ENCODE measurements around the gene EHMT1. TPM values are rescaled to one million over a fixed set of nuclear protein-coding genes. Genes with fewer than 3 reads are reported as not detected.

Gene EHMT1
- total and polyA plus RNA-seq, 8 donors, result 29.9 to 51.1 (median 32.6) TPM

- FAIRE-seq, result no peak
- H3K9me3 ChIP-seq, result no peaks in the 10 kb centered on the region
- TF ChIP-seq, protein P1, sequence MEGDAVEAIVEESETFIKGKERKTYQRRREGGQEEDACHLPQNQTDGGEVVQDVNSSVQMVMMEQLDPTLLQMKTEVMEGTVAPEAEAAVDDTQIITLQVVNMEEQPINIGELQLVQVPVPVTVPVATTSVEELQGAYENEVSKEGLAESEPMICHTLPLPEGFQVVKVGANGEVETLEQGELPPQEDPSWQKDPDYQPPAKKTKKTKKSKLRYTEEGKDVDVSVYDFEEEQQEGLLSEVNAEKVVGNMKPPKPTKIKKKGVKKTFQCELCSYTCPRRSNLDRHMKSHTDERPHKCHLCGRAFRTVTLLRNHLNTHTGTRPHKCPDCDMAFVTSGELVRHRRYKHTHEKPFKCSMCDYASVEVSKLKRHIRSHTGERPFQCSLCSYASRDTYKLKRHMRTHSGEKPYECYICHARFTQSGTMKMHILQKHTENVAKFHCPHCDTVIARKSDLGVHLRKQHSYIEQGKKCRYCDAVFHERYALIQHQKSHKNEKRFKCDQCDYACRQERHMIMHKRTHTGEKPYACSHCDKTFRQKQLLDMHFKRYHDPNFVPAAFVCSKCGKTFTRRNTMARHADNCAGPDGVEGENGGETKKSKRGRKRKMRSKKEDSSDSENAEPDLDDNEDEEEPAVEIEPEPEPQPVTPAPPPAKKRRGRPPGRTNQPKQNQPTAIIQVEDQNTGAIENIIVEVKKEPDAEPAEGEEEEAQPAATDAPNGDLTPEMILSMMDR (IDR thresholded peaks at IDR 0.05), result no peak
- H3K27me3 ChIP-seq, result no peaks in the 10 kb centered on the region
- 84 to 99% methylated on average over 7 of the region's 7 CpGs for WGBS, 2 donors
- H3K36me3 ChIP-seq, result no peaks in the 10 kb centered on the region
- no peaks in the 10 kb centered on the region for H3K4me1 ChIP-seq
- H3K27ac ChIP-seq, result no peak overlapping the region
- DNase-seq, result no peak
- no peak overlapping the region for H3K4me3 ChIP-seq
- no peak for ATAC-seq
- intact Hi-C loops (cut with DNase I), result no loop called here
Observed at GRCh38 chr9:137702615-137703379, 84.0 kb downstream of the EHMT1 start.

- WGBS, 2 donors, result 90 to 98% methylated on average over 6 of the region's 6 CpGs
- no peak for DNase-seq
- no peaks in the 10 kb centered on the region for H3K36me3 ChIP-seq
- H3K27me3 ChIP-seq, result no peaks in the 10 kb centered on the region
- H3K4me1 ChIP-seq, result no peaks in the 10 kb centered on the region
- intact Hi-C loops (cut with DNase I), result no loop called here
- H3K4me3 ChIP-seq, result no peak overlapping the region
- TF ChIP-seq, protein P1 (IDR thresholded peaks at IDR 0.05), result no peak
- no peaks in the 10 kb centered on the region for H3K9me3 ChIP-seq
- no peak overlapping the region for H3K27ac ChIP-seq
- peak in 1 of 4 donors; percentile 50 for ATAC-seq
- no peak for FAIRE-seq
Observed at GRCh38 chr9:137703842-137704508, 85.2 kb downstream of the EHMT1 start.

DNA sequence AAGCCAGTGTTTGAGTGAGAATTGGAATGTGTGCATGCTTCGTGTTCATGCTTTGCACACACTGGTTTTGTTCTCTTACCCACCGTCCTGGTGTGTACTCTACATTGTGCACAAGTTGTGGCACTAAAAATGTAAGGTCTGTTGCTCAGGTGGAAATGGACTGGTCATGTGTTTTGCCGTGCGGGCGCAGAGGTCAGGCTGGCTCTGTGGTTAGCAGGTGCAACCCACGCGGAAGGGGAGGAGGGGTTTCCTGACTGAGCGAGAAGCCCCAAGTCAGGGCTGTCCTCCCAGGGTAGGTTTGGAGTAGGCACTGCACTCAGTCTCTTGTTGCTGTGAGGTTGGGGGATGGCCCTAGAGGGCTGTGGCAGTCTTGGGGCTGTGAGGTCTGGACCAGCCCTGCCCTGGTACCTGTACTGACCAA lies 86.6 kb downstream of the EHMT1 start:
- intact Hi-C loops (cut with DNase I), result no loop called here
- Histone ChIP-seq H3K27me3 (no peaks in the 10 kb centered on the region), H3K4me3 (no peak overlapping the region), H3K4me1 (no peaks in the 10 kb centered on the region), H3K27ac (no peak overlapping the region), H3K9me3 (no peaks in the 10 kb centered on the region), H3K36me3 (no peaks in the 10 kb centered on the region)
- TF ChIP-seq, protein P1 (IDR thresholded peaks at IDR 0.05), result no peak
- ATAC-seq (no peak), DNase-seq (no peak), FAIRE-seq (no peak)
- WGBS, 2 donors, result 88 to 90% methylated on average over 6 to 8 of the region's 8 CpGs

DNA sequence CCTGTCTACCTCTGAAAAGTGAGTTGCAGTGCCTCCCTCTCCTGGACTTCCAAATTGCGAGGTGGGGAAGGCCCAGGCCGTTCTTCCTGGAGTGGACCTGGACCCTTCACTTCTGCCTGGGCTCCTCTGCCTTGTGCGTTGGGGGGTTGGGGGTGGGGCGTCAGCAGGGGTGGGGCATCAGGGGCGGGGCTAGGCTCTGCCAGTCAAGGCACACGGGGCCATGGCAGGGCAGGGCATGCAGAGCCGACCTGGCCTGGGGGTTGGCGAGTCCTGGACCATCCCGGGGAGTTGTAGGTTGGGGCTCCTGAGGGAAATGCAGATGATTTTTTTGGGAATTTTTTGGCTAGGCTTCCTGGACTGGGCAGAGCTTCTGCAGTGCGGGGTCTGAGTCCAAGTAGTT lies 87.1 kb downstream of the EHMT1 start:
- H3K27me3 ChIP-seq, result no peaks in the 10 kb centered on the region
- DNase-seq (no peak), FAIRE-seq (no peak), ATAC-seq (no peak)
- no peaks in the 10 kb centered on the region for H3K36me3 ChIP-seq
- intact Hi-C loops (cut with DNase I), result no loop called here
- no peak overlapping the region for H3K27ac ChIP-seq
- WGBS, 2 donors, result 83 to 84% methylated on average over 10 of the region's 10 CpGs
- TF ChIP-seq, protein P1 (IDR thresholded peaks at IDR 0.05), result no peak
- H3K4me3 ChIP-seq, result no peak overlapping the region
- H3K9me3 ChIP-seq, result no peaks in the 10 kb centered on the region
- H3K4me1 ChIP-seq, result no peaks in the 10 kb centered on the region

GRCh38 chr9:137707361-137707760 lies 88.6 kb downstream of the EHMT1 start:
- FAIRE-seq (no peak), ATAC-seq (no peak), DNase-seq (no peak)
- Histone ChIP-seq H3K27me3 (no peaks in the 10 kb centered on the region), H3K4me1 (no peaks in the 10 kb centered on the region), H3K36me3 (peaks cover 0 to 5% (median 0%) of the 10 kb centered on the region in 3 donors), H3K27ac (no peak overlapping the region), H3K9me3 (no peaks in the 10 kb centered on the region), H3K4me3 (no peak overlapping the region)
- intact Hi-C loops (cut with DNase I), result no loop called here
- WGBS, 2 donors, result 88% methylated on average over 6 of the region's 6 CpGs
- TF ChIP-seq, protein P1 (IDR thresholded peaks at IDR 0.05), result no peak
